Ectodermal cell (in vitro differentiated cells): ENCODE data around the gene LGALSL.

ENCODE experiments used
- H3K27ac ChIP-seq: 2 replicates; pipeline ENCODE4 v1.7.0; 2013; ENCODE audit warnings: mild to moderate bottlenecking, low read depth, low read length; ENCODE audit not compliant: insufficient read depth, poor library complexity, severe bottlenecking
- H3K27me3 ChIP-seq: 2 replicates; pipeline ENCODE4 v1.7.0; 2013; ENCODE audit warnings: mild to moderate bottlenecking, low read length; ENCODE audit not compliant: insufficient read depth, control insufficient read depth, poor library complexity, severe bottlenecking
- H3K36me3 ChIP-seq: one replicate; pipeline ENCODE4 v1.7.0; 2013; ENCODE audit warnings: low read length; ENCODE audit not compliant: control insufficient read depth, insufficient read depth
- H3K4me1 ChIP-seq: one replicate; pipeline ENCODE4 v1.7.0; 2013; ENCODE audit warnings: low read length; ENCODE audit not compliant: control insufficient read depth, insufficient read depth
- H3K4me3 ChIP-seq: 2 replicates; pipeline ENCODE4 v1.7.0; 2013; ENCODE audit warnings: low read depth, low read length, control low read depth; ENCODE audit not compliant: insufficient read depth
- H3K9me3 ChIP-seq: 2 replicates; pipeline ENCODE4 v1.7.0; 2013; ENCODE audit warnings: mild to moderate bottlenecking, low read length, moderate library complexity; ENCODE audit not compliant: control insufficient read depth
- WGBS, 2 experiments: methylation state at CpG; one replicate each; pipeline ENCODE4 v1.1.7; 2013; ENCODE audit warnings: missing lambda C conversion rate in 2 of 2; 5-methylcytosine and 5-hydroxymethylcytosine counted together

Gene LGALSL

DNA sequence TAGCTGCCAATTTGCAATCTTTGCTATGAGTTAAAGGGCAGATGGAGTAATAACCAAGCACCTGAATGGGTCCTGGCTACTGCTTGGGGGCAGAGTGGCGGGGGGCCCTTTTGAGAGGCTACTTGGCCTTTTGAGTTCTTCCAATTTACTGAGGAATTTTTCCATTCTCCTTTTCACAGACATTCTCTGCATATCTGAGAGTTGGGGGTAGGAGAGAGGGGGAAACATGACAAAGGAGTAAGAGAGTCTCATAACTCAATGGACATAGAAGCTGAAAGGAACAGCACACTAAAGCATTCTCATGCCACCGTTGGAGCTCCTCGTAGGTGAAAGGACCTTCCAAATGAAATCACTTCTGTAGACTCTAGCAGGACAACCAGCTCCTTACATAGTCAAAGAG is 16.1 kb downstream of the LGALSL start:
- no peaks in the 10 kb centered on the region for H3K9me3 ChIP-seq
- peaks cover 20% of the 10 kb centered on the region for H3K4me1 ChIP-seq
- H3K27me3 ChIP-seq: no peaks in the 10 kb centered on the region
- no peaks in the 10 kb centered on the region for H3K36me3 ChIP-seq
- H3K4me3 ChIP-seq: no peak overlapping the region
- WGBS, 2 experiments: 65 to 67% methylated on average over 3 of the region's 3 CpGs
- H3K27ac ChIP-seq: peak overlapping the region; percentile 20

DNA sequence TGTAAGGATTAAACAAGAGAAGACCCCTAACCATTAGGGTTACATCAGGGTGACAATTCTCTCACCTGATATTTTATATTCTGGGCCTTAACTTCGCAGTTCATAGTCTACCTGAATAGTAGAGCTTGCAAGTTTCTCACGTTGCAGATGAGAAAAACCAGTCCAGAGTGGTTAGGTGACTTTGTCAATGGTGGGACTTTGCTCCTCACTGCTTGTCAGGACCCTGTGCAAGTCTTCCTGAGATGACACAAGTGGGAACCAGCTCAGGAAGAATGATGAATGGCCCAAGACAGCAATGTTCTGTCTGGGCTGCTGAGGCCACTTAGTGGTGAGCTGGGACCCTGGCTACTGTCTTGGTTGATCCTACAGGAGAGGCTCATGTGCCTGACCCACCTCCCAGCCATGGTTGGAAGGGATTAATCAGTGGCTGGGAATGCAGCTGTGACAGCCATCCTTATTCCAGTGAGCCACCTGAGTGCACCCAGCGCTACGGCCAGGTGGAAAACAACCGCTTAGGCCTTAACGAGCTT is 16.9 kb downstream of the LGALSL start:
- 96 to 98% methylated on average over 6 of the region's 6 CpGs for WGBS, 2 experiments
- Histone ChIP-seq H3K4me1 (peaks cover 20% of the 10 kb centered on the region), H3K27ac (no peak overlapping the region), H3K9me3 (no peaks in the 10 kb centered on the region), H3K27me3 (no peaks in the 10 kb centered on the region), H3K36me3 (no peaks in the 10 kb centered on the region), H3K4me3 (no peak overlapping the region)

DNA sequence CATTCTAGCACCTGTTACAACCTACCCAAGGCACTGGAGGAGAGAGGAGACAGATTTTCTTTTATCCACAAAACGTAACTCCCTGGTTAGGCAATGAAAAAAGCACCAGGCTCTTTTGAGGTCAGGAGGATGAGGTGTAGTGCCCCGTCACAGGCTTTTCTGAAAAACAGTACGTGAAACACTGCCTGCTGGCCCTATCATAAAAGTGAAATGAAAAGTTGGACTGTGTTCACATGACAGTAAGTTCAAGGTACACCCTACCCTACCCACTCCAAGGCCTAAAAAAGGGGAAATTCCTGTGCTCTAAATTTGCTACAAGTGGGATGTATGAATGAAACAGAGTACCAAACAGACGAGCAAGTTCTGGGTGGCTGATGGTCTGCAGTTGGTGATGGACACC is 17.6 kb downstream of the LGALSL start:
- no peak overlapping the region for H3K27ac ChIP-seq
- 92 to 97% methylated on average over 4 of the region's 4 CpGs for WGBS, 2 experiments

DNA sequence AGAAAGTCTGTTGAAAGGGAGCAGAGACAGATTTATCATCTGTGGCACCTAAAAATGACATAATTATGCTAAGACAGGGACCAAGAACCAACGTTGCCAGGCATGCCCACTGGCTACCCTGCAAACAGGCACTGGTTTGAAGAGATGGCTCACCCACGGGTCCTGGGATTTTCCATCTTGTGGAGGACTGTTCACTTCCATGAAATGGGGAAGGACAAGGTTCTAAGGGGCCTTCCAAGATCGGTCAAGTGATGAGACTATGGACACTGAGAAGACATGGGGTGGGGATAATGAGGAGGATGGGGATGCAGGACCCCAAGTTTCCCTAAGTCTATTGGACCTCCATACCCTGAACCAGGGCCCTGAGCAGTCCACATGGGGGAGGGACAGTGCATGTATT is 18.9 kb downstream of the LGALSL start:
- H3K27me3 ChIP-seq: no peaks in the 10 kb centered on the region
- no peak overlapping the region for H3K27ac ChIP-seq
- H3K4me1 ChIP-seq: peaks cover 20% of the 10 kb centered on the region
- no peak overlapping the region for H3K4me3 ChIP-seq
- H3K36me3 ChIP-seq: no peaks in the 10 kb centered on the region
- H3K9me3 ChIP-seq: no peaks in the 10 kb centered on the region
- 92 to 93% methylated on average over 3 of the region's 3 CpGs for WGBS, 2 experiments

More for the DNA sequence above, 17.6 kb downstream of the LGALSL start:
- Histone ChIP-seq H3K27me3 (no peaks in the 10 kb centered on the region), H3K4me3 (no peak overlapping the region), H3K36me3 (no peaks in the 10 kb centered on the region), H3K9me3 (no peaks in the 10 kb centered on the region), H3K4me1 (peaks cover 20% of the 10 kb centered on the region)

DNA sequence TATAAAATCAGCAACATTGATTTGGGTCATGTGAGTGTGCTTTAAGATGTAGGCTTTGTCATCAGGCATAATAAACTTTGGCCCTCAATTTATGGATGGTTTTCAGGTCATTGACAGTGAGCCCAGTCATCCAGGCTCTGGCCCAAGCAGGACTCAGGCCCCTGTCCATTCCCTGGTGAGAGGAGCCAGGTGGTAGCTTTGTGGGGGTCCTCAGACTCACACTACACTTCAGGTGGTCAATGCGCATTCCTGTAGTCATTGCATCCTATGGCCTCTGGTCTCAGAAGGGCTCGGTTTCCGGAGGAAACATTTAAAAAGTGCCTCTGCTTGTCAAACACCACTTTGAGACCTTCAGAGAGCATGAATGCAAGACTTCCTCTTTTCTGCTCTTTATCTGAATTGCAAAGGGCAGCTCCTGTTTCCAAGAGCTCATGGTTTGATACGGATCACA is 20.2 kb downstream of the LGALSL start:
- 47 to 52% methylated on average over 4 of the region's 4 CpGs for WGBS, 2 experiments
- Histone ChIP-seq H3K9me3 (no peaks in the 10 kb centered on the region), H3K4me1 (peaks cover 16% of the 10 kb centered on the region), H3K4me3 (no peak overlapping the region), H3K27me3 (no peaks in the 10 kb centered on the region), H3K27ac (no peak overlapping the region), H3K36me3 (no peaks in the 10 kb centered on the region)

DNA sequence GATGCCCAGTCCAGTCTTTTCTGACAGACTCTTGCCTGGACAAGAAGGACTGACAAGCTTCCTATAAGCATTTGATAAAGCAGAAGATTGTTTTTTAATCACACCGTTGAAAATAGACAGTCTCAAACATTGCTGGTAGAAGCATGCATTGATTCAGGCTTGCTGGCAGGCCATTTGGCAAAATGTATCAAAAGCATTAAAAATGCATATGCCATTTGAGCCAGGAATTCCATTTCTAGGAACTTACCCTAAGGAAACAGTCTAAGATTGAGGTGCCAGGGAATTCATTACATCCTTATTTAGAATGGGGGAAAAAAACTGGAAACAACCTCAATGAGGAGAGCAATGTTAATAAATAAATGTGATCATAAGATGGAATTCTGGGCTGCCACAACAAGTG is 20.7 kb downstream of the LGALSL start:
- H3K4me3 ChIP-seq: no peak overlapping the region
- H3K9me3 ChIP-seq: no peaks in the 10 kb centered on the region
- no peaks in the 10 kb centered on the region for H3K27me3 ChIP-seq
- H3K36me3 ChIP-seq: no peaks in the 10 kb centered on the region
- 83 to 92% methylated on average over 1 of the region's 1 CpG for WGBS, 2 experiments
- H3K4me1 ChIP-seq: peaks cover 11% of the 10 kb centered on the region
- H3K27ac ChIP-seq: no peak overlapping the region

DNA sequence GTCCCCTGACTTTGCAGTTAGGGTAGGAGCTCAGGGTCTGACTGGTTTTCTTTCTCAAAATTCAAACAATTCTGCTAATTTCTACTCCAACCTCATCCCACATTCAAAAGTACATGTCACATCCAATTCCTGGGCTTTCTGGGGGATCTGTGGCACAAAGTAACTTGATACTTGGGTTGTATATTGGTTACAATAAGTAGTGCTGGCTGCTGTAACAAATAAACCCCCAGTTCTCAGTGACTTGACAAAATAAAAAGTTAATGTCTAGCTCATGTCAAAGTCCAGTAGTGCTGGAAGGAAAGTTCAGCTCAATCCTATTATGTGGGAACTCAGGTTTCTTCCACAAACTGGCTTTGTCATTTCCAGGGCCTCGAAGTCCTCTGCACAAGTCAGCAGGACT is 23.1 kb downstream of the LGALSL start:
- Histone ChIP-seq H3K36me3 (no peaks in the 10 kb centered on the region), H3K4me1 (no peaks in the 10 kb centered on the region), H3K9me3 (no peaks in the 10 kb centered on the region), H3K27ac (no peak overlapping the region), H3K4me3 (no peak overlapping the region), H3K27me3 (no peaks in the 10 kb centered on the region)
- 97 to 100% methylated on average over 1 of the region's 1 CpG for WGBS, 2 experiments

DNA sequence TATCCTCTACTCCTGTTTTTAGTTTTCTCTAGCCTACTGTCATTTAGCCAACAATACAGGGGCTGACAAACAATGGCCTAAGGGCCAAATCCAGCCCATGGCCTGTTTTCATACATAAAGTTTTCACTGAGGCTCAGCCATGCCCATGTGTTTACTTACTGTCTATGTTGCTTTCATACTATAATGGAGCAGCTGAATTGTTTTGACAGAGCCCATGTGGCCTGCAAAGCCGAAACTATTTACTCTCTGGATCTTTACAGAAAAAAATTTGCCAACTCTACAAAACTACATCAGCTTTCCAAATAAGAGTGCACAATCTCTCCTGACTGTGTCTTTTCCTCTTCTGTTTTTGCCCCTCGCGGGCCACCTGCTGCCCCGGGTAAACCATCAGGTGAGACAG is 24.0 kb downstream of the LGALSL start:
- 93 to 97% methylated on average over 4 of the region's 4 CpGs for WGBS, 2 experiments
- Histone ChIP-seq H3K27me3 (no peaks in the 10 kb centered on the region), H3K4me3 (no peak overlapping the region), H3K27ac (no peak overlapping the region), H3K4me1 (no peaks in the 10 kb centered on the region), H3K36me3 (no peaks in the 10 kb centered on the region), H3K9me3 (no peaks in the 10 kb centered on the region)

DNA sequence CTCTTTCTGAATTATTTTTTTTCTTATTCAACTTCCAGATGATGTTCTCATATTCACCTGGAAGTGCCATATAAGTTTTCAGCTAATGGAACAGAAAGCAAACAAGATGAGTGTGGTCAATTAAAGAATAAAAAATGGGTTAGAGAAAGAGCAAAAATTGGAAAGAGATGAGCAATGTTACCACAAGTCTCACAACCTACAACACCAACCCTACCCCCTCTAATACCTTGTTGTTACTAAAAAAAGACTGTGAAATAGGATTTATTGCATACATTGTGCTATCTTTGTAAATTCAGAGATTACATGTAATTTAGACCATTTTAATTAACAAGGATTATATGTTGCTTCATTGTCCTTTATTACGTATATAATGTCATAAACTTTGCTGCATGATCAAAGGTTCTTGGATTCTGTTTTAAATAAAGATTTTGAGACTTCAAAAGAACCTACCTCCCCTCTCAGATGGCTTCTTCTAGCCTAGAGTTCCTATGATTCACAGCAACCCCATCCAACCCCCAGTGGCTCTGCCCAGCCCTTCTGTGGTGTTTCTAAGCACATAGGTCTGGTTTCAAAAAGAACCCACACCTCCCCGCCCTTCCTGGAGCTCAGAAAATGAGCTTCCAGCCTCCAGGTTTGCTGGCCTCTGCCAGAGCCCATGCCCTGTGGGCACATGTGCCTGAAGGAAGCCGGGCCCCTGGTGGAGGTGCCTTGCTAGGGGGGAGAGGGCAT is 24.7 kb downstream of the LGALSL start:
- 85 to 96% methylated on average over 2 to 3 of the region's 3 CpGs for WGBS, 2 experiments
- Histone ChIP-seq H3K4me3 (no peak overlapping the region), H3K36me3 (no peaks in the 10 kb centered on the region), H3K4me1 (no peaks in the 10 kb centered on the region), H3K27ac (no peak overlapping the region), H3K9me3 (no peaks in the 10 kb centered on the region), H3K27me3 (no peaks in the 10 kb centered on the region)

DNA sequence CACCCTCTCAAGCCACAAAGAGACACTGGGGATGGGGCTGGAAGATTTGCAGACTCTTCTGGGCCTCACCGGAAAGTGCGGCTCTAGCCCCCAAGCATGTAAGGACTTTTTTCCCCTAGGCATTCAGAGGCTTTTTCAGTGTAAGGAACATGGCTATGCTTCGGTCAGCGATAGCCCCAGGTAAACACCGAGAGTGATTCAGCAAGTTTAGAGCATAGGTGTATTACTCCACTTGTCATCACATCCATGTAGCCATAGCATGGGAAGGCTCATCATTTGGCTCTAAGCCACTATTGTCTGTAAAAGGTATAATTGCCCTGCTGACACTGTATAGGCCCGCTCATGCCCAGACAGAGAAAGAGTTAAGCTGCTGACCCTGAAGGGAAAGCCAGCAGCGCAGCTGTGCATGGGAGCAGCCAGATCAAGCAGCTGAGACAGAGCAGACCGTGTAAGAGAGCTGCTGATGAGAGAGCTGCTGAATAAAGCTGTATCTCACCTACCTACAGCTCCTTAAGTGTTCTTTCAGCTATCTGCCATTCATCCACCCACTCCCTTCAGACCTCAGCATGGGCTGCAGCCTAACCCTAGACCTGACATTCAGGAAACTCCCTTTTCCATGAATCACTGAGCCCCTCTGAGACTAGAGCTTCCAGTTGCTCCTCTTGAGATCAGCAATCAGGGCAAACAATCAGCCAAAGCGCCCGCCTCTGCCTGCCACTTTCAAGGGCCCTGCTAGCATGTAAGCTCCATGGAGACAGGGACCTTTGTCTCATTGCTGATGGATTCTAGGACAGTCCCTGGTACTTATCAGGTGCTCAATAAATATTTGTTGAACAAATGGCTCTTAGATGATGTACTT is 25.5 kb downstream of the LGALSL start:
- Histone ChIP-seq H3K36me3 (no peaks in the 10 kb centered on the region), H3K4me1 (no peaks in the 10 kb centered on the region), H3K27ac (no peak overlapping the region), H3K27me3 (no peaks in the 10 kb centered on the region), H3K4me3 (no peak overlapping the region), H3K9me3 (no peaks in the 10 kb centered on the region)
- WGBS, 2 experiments: 89 to 91% methylated on average over 10 of the region's 10 CpGs
